GM21528 (cell line): Measurements from ENCODE around the gene THTPA.

Experiments used
- ATAC-seq: cut with Tn5 transposase; IDR thresholded peaks from one replicate; pipeline ENCODE4 v1.9.1; 2021; ENCODE audit warnings: mild to moderate bottlenecking, moderate library complexity; ENCODE audit not compliant: unreplicated experiment, low FRiP score

Gene THTPA

DNA sequence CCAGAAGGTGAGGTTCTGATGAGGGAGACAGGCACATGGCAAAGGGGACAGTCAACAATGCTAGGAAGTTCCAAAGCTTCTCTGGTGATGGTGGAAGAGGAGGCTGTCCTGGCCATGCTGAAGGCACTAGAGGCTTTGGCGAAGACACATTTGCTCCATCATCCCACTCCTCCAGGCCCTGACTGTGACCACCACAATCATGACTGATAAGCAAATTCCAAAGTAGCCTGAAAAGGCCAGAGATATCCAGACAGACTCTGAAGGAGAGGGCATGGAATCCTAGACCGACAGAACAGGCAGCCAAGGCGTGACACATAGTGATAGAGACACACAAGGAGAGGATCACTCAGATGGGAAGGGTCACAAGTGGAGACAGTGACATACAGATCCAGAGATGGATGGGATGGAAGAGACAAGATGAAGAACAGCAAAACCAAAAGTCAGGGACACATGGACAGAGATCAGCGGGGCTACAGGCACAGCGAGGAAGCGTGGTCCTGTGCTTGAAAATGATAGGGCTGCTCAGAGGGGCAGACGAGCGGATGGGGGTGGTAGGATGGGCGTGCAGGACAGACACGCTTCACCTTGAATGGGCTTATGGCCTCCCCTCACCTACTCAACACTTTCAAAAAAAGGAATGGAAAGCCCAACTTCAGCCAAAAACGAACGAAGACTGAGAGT is 5.8 kb upstream of the THTPA start:
- no peak for ATAC-seq

DNA sequence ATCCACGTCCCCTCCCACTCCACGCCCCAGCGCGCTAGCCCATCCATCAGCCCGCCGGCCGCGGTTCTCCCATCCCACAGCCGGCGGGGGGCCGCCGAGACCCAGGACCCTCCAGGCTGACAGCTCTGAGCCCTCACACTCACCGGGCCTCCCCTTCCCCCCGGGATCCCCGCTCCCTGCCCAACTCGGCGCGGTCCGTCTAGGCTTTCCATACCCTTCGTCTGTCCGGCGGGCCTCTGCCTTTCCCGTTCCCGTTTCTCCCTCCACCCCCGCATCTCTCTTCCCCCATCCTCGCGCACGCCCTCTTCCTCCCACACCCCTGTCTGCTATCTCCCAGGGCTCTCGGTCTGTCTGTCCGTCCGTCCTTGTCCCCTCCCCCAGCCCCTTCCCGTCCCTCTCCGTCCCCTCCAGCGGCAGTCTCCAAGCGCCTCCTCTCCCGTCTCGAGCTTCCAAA is 5.2 kb upstream of the THTPA start:
- ATAC-seq: no peak

DNA sequence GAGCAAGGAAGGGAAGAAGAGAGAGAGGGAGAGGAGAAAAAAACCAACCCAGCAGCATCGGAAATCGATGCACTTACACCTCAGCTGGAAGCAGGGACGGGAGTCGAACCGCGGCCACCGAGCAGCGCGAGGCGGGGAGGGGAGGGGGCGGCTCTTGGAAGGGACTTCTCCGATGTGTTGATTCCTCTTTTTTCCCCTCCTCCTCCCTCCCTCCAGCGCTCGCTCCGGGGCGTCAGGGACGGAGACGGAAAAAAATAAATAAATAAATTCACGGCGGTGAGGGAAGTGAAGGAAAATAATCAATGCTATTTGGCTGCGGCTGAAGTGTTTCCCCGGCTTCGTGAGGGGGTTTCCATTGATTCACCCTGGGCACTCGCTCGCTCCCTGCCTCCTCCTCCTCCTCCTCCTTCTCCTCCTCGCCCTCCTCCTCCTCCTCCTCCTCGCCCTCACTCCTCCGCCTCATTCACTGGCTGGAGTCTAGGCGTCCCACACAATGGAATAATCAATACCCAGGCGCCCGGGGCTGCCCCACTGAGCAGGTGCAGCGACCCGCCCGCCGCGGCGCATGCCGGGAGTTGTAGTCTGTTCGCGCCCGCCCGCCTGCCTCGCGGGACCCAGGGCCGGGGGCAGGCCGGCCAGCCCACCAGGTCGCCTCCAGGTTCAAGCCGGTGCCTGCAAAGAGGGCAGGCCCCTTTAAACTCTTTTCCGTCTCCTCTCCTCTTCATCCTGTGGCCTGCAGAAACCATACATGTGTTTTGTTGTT is 4.6 kb upstream of the THTPA start, which contains the start of gene ZFHX2:
Gene ZFHX2, minus strand, starts transcription at position 500 of the 763 bp plus-strand sequence. CDS start 16,440 bp downstream, outside the sequence.
- ATAC-seq: peak; percentile 60

DNA sequence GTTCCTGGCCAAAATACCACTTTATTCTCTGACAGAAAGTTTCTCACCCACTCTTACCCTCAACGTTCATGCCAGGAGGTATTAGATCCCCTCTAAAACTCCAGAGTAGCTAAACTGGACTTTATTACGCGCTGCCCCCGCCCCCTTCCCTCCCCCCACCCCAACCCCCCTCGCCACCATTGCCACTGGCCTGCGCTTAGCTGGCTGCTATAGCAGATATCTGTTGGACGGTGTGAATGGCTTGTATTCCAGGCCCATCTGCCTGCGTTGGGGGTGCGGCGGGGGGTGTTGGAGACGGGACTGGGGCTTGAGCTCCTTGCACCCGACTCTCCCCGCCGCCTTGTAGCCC is 564 bp upstream of the THTPA start:
- ATAC-seq: peak; percentile 2

DNA sequence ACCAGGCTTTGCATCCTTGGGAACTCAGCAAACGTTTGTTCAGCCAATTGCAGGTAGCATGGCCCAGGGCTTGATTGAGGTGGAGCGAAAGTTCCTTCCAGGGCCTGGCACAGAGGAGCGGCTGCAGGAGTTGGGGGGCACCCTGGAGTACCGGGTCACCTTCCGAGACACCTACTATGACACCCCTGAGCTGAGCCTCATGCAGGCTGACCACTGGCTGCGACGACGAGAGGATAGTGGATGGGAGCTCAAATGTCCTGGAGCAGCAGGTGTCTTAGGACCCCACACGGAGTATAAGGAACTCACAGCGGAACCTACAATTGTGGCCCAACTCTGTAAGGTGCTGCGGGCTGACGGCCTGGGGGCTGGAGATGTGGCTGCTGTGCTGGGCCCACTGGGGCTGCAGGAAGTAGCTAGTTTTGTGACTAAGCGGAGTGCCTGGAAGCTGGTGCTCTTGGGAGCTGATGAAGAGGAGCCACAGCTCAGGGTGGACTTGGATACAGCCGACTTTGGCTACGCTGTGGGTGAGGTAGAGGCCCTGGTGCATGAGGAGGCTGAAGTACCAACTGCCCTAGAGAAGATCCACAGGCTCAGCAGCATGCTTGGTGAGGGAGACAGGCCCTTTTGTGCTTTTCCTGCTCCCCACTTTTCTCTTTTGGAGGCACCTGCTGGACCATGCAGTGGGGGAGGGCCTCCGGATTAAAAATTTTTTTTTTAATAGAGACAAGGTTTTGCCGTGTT is 799 bp downstream of the THTPA start:
- ATAC-seq: no peak

DNA sequence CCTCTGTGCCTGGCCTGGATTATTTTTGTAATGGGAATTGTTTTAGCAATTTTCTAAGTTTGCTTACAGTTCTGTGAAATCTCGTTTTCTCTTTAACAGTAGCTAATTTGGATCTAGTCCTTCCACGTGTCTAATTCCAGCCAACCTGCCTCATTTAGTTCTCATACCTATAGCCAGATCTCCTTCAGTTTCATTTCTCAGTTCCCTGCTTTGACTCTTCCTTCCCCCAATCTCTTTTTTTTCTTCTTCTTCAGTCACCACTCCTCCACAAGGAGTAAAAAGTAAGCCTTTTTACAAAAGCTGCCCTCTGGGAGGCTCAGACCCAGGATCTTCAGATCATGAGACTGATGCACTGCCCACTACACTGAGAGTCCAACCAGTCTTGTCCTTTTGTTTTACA is 1.4 kb downstream of the THTPA start:
- no peak for ATAC-seq

DNA sequence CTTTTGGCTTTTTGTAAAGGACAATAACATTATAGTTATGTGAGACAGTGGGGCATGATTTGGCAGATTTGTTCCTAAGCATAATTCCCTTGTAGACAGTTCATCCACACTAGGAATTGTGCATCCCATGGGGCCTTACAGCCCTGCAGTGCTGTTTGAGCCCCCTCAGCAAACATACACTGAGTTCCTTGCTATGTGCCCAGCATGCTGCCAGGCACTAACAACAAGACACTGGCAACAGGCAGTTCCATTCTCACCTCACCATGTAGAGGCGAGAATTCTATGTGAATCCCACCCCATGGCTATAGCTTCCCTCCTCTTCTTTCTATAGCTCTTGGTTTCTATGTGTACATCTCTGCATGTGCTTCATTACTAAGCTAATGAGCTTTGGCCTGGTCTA is 1.9 kb downstream of the THTPA start:
- ATAC-seq: no peak

DNA sequence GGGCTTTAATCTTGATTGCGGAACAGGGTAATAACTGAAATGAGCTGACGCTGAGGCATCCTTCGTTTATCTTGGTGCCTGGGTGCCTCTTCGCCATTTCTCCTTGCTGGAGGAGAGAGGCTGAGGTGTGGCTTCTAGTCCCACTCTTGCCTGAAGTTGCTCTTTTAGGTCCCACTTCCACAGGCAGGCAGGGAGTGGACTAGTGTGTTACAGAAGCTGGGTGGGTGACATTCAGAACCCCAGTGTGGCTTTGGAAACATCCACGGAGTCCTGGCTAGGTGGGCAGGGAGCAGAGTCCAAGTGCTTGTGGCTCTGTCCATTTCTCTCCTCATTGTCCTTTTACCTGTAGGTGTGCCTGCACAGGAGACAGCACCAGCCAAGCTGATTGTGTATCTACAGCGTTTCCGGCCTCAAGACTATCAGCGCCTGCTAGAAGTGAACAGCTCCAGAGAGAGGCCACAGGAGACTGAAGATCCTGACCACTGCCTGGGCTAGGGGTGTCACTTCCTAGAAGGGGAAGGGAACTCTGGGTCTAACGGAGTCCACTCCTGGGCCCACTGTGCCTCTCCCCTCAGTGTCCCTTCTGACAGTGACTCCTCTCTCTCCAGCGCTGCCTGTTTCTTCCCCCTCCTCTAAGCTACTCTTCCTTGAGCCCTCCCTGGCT is 2.4 kb downstream of the THTPA start:
- ATAC-seq: no peak

DNA sequence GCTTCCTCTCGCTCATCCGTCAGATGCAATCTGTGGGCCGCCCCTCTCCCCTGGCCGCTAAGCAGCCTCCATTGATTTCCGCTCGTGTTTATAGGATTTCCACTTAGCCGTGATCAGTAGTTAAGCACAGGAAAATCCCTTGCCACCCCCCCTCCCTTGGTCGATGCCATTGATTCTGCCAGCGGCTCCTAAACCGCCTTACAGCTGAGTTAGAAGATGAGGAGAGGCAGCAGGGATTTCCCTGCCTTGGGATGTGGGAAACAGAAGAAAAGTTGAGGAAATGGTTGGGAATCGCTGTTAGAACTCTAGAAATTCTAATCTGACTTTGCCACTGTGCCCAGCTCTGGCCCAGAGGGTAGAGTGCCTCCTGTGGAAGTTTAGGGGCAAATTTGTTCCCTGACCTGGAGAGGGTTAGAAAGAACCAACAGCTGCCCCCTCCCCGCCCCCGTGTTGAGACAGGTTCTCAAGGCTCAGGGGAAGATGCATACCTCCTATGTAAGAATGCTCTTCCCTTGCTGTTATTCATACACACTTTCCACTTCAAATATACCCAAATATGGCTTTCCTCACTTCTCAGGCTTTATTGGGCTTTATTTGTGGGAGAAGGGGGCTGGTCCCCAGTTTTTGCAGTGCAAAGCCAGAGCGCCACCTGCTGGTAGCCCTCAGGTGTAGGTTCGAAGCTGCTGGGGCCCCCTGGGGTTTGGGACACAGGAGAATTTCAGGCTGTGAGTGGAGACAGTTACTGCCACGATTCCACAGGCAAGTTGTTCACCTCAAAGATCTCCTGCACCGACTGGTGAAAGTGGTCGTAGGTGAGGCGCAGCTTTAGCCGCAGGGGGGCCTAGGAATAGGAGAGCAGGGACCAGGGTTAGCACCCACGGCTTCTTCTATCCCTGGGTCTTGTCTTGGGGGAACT is 3.2 kb downstream of the THTPA start:
- no peak for ATAC-seq

DNA sequence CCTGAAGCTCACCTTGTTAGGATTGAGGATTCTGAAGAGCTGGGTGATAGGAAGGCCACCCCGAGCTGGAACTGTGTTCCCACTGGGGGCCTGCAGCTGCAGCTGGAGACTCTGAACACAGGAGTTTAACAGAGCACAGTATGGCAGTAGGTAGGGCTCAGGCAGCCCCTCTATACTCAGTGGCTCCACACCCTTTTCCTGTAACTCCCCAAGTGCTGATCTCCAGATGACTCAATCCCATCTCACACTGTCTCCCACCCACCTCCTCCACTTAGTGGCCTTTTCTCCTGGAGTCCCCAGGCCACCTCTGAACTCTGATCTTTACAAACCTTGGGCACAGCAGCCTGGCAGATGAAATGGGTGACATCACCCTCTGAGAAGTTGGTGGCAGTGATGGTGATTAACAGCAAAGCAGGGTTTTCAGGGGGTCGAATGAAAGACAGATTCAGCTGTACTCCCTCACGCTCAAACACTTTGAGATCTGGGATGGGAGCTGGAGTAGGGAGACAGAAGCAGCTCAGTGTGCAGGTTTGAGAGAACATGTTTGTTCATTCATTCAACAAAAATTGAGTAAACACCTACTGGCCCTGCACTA is 4.0 kb downstream of the THTPA start:
- ATAC-seq: no peak

DNA sequence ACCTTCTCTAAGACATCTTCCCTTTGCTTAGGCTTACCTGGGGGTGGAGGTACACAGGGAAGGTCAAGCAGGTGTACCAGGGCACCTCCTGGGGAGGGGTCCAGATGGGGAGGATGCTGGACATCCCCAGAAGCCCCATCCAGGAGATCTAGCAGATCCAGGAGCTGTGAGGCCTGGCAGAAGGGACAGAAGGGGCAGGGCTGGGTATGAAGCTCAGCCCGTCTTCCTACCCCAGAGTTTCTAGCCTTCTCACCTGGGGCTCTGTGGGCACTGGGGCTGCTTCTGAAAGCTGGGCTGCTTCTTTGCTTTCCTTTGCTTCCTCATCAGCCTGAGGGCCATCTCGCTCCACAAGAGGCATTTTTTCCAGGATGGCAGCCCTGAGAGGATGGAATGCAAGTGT is 5.2 kb downstream of the THTPA start:
- ATAC-seq: no peak

DNA sequence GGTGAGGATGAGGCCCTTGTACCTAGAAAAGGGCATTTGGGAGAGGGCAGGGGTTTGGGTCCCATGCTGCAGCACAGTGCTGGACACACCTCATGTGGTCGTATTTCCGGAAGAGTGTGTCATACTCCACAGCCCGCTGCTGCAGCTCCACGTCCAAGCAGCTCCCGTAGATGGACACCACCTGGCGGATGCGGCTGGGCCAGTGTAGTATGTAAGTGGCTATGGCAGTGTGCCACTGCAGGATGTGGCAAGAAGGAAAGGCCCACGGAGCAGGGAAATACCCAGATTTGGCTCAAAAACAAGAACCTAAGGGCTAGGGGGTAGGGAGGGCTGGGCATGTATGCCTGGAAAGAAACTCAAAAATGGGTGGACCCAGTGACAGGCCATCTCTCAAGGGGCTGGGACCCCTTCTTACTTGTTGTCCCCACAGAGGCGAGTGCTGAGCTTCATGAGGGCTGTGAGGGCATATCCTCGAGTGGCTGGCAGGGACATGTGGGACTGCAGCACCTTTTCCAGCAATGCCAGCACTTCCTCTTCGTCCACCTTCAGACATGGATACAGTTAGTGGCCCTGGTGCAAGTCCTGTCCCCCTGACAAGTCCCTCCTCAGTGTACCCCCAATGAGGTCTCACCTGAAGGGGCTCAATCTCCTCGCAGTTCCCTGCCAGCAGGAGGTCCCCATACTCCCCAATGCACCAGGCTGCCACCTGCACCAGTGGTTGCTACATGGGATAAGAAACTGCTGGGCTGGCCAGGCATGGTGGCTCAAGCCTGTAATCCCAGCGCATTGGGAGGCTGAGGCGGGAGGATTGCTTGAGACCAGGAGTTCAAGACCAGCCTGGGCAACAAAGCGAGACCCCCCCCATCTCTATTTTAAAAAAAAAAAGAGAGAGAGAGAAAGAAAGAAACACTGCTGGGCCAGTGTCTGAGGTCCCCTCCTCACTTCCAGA is 6.1 kb downstream of the THTPA start:
- no peak for ATAC-seq

DNA sequence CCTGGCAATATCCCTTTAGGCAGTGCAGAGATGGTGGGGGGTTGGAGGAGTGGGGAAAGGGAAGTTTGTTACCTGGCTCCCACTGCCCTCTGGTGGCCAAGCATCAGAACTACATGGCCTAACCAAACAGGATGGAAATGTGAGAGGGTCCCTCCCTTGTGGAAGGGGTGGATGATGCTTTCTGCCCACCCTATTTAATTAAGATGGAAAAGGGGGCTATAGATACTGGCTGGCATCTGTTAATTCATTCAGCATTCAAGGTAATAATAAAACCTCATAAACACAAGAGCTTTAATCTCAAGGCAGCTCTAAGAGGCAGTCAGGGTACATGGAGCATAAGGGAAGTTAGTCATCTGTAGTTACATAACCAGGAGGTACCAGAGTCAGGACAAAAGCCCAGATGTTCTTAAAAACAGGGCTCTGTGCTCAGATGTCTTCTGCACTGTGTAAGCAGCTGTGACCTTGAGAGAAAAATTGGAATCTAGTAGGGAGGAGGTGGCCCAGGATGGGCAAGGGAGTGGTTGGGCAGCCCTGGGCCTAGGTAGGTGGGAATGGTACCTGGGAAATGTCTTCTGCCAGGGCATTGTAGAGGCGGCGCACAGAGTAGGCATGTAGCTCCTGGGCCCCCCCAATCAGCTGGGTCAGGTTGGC is 6.9 kb downstream of the THTPA start:
- ATAC-seq: no peak

DNA sequence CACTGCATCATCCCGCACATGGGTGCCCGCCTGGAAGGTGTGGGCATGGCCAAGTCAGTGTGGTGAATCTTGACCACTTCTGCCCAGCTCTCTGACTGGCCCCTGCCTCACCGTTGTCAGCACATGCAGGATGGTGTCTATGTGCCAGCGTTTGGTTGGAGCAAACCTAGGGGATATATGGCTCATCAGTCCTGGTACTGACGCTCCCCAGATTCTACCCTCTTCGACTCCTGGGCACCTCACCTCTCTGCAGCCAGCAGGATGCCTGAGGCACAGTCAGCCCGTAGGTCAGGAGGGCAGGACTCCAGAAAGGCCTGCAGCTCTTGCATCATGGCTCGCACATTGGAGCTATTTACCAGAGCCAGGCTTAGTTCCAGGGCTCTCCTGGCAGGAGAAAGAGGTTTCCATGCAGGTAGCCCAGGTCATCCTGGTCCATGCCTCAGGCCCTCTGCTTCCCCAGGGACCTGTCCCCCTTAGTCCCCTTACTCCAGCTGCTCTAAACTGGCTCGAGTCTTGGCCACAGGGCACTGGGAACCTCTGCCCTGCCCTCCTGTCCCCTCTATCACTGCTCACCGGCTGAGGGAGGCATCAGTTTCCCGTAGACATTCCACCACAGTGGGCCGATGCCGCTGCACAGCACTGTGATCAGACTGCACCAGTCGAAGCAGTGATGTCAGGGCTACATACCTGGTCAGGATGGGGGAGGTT is 7.6 kb downstream of the THTPA start:
- no peak for ATAC-seq

DNA sequence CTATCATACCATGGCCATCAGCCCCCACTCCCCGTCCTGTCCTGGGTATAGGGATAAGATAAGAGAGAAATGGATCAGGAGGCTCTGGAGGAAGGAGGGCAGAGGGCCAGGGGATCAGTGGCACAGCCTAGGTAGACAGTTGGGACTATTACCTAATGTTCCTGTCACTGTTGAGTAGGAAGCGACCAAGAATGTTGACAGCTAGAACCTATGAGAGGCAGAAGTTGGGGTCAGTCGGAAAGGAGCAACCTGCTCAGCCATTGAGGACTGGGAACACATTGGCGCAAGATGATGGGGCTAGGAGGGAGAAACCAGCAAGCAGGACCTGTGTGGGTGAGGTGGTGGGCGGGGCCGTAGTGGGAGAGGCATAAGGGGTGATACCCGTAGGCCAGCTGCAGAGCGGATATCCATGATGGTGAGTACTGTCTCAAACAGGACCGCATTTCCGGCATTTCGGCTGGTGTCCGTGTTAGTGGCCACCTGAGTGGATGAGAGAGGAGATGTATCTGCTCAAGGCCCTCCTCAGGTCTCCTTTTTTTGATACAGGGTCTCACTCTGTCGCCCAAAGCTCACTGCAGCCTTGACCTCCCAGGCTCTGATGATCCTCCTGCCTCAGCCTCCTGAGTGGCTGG is 8.2 kb downstream of the THTPA start:
- ATAC-seq: no peak

DNA sequence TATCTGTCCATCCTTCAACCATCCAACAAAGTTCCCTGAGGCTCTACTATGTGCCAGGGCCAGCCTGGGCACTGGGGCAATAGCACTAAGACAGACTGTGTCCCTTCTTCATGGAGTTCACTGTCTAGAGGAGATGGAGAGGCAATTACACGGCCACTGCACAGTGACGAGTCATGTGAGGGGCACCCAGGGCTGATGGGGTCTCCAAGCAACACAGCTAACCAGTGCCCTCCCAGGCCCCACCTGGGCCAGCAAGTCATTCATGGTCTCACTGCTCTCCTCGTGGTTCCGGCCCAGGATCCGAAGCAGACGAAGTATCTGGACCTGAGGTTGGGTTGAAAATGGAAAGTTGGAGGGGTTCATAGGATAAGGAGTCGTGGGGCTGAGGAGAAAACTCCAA is 8.8 kb downstream of the THTPA start:
- ATAC-seq: no peak

DNA sequence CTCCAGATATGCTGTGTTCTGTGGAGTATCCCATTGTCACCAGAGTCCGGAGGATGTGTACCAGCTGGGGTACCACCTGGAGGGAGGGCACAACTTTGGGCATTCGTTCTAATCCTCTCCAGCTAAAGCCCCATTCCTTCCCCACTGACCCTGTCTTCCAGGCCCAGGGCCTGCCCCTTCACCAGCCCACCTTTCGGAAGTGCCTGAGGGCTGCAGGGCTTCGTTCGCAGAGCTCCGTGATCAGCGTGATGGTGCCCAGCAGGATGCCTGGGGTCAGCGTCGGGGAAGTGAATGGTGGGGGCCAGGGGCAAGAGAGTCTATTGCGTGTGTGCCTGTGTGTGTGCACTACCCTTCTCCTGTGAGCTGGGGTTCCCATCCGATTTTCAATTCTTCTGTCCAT is 9.6 kb downstream of the THTPA start:
- no peak for ATAC-seq
